ENCODE results near the gene UPK1B. TPM values are rescaled to one million over a fixed set of nuclear protein-coding genes. Genes with fewer than 3 reads are reported as not detected.

Gene UPK1B
- total and polyA plus RNA-seq, 9 of the 15 experiments (the other 6 are each of a cell fraction or from before 2014, with no cell fraction given), result 0.22 to 1.2 (median 0.51) TPM

DNA sequence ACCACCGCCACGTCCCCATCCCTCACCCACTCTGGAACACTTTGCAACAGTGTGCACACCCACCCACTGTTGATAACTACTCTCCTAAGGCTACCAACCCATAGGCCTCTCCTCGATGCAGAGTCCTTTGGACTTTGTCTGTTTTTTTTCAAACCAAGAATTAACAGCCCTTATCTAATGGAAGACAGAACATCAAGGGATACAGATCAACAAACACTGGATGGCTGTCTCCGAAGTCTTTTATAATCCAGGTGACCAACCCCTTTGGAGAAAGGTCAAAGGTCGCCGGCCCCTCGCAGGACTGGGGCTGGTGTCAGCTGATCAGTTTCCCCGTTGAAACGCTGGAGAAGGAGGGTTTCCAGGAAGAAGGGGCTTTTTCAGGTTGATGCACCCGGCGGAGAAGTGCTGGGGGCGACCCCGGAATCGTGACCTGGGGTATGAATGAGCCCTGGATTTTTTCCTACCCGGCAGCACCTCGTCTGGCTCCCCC is 66.7 kb downstream of the UPK1B start:
- H3K4me1 ChIP-seq (replicated peaks in 1 of 2; ENCODE audit: control insufficient read depth in 2 of 2, insufficient read depth in 2 of 2, low read length in 2 of 2), result peaks cover 8 to 13% of the 10 kb centered on the region in 2 experiments; a peak in 4 of 5 replicates
- H3K4me3 ChIP-seq, result peak overlapping the region; percentile 67
- 5% methylated on average over 8 of the region's 16 CpGs for WGBS (ENCODE audit: insufficient coverage, low coverage, missing lambda C conversion rate)
- no TSS peak for BruUV-seq (replicated peaks)
- peaks cover 29% of the 10 kb centered on the region for H3K79me2 ChIP-seq (ENCODE audit: control insufficient read depth, insufficient read depth, low read length)
- H2AFZ ChIP-seq (ENCODE audit: low read depth, low read length), result peak overlapping the region; percentile 80
- no peaks in the 10 kb centered on the region for H3K9me3 ChIP-seq (replicated peaks; ENCODE audit: control insufficient read depth, insufficient read depth, low read depth, low read length)
- peak overlapping the region; percentile 64 to 92; a peak in 3 of 4 replicates for H3K9ac ChIP-seq (ENCODE audit: insufficient read depth in 1 of 2, low read depth in 2 of 2, low read length in 2 of 2)
- intact Hi-C loops (cut with micrococcal nuclease), result loop anchor here (5.0 to 10.0 kb wide), 2 partner anchors 205 to 358 kb away; partner anchors contain the start of gene IGSF11
- CTCF ChIA-PET (ENCODE audit: low intra/inter-chr PET ratio), result interaction anchor here (0.9 kb wide), 1 partner anchor 141 kb away, joined by 3 read pairs; no protein-coding TSS in a partner anchor
- peak; percentile 19 to 33 (median 26) for DNase-seq (ENCODE audit: extremely low read depth in 1 of 4, low spot score in 3 of 4)
- in situ Hi-C loops (cut with MboI), result loop anchor here (25.0 kb wide), 1 partner anchor 353 kb away; no protein-coding TSS in a partner anchor
- POLR2A ChIA-PET, result interaction anchor here (0.6 to 1.5 kb wide), 3 partner anchors 10 to 525 kb away, joined by 3 to 5 read pairs (median 3); partner anchors contain the start of gene ARHGAP31
- H3K9me1 ChIP-seq (ENCODE audit: control insufficient read depth, insufficient read depth, low read length), result no peaks in the 10 kb centered on the region
- H4K20me1 ChIP-seq (replicated peaks; ENCODE audit: control insufficient read depth, insufficient read depth, low read length), result no peaks in the 10 kb centered on the region
- FAIRE-seq, result no peak
- H3K27ac ChIP-seq (ENCODE audit: extremely low read depth, low read depth, low read length), result peak overlapping the region; percentile 74
- peak; percentile 10 for ATAC-seq
- peaks cover 14% of the 10 kb centered on the region; the same call in 2 of the 3 replicates for H3K36me3 ChIP-seq (ENCODE audit: control insufficient read depth, insufficient read depth, low read length)
- peak overlapping the region; percentile 79 for H3K4me2 ChIP-seq (ENCODE audit: insufficient read depth, low read length)
- no peaks in the 10 kb centered on the region for H3K27me3 ChIP-seq (ENCODE audit: control insufficient read depth in 2 of 2, insufficient read depth in 2 of 2, low read length in 2 of 2)
- TF ChIP-seq, protein P1, sequence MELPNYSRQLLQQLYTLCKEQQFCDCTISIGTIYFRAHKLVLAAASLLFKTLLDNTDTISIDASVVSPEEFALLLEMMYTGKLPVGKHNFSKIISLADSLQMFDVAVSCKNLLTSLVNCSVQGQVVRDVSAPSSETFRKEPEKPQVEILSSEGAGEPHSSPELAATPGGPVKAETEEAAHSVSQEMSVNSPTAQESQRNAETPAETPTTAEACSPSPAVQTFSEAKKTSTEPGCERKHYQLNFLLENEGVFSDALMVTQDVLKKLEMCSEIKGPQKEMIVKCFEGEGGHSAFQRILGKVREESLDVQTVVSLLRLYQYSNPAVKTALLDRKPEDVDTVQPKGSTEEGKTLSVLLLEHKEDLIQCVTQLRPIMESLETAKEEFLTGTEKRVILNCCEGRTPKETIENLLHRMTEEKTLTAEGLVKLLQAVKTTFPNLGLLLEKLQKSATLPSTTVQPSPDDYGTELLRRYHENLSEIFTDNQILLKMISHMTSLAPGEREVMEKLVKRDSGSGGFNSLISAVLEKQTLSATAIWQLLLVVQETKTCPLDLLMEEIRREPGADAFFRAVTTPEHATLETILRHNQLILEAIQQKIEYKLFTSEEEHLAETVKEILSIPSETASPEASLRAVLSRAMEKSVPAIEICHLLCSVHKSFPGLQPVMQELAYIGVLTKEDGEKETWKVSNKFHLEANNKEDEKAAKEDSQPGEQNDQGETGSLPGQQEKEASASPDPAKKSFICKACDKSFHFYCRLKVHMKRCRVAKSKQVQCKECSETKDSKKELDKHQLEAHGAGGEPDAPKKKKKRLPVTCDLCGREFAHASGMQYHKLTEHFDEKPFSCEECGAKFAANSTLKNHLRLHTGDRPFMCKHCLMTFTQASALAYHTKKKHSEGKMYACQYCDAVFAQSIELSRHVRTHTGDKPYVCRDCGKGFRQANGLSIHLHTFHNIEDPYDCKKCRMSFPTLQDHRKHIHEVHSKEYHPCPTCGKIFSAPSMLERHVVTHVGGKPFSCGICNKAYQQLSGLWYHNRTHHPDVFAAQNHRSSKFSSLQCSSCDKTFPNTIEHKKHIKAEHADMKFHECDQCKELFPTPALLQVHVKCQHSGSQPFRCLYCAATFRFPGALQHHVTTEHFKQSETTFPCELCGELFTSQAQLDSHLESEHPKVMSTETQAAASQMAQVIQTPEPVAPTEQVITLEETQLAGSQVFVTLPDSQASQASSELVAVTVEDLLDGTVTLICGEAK (IDR thresholded peaks at IDR 0.05), result no peak
- TF ChIP-seq, protein P1 (CRISPR knock-in tag; IDR thresholded peaks at IDR 0.05), result no peak
- no peak for TF ChIP-seq ELF4 (CRISPR knock-in tag; IDR thresholded peaks at IDR 0.05)
- peak; percentile 30; the same call in 1 of the 2 replicates for TF ChIP-seq ZBTB7A (IDR thresholded peaks at IDR 0.05; ENCODE audit: borderline replicate concordance, control insufficient read depth, low read depth, low read length)
- peak; percentile 40; the same call in 1 of the 2 replicates for TF ChIP-seq MYBL2 (IDR thresholded peaks at IDR 0.05; ENCODE audit: low read depth)
- TF ChIP-seq MYBL2 (CRISPR knock-in tag; IDR thresholded peaks at IDR 0.05; ENCODE audit: borderline replicate concordance), result no peak
- TF ChIP-seq RAD51 (IDR thresholded peaks at IDR 0.05; ENCODE audit: borderline replicate concordance, low read depth), result peak; percentile 32; the same call in 1 of the 2 replicates
- TF ChIP-seq DIDO1 (tag; IDR thresholded peaks at IDR 0.05; ENCODE audit: low read depth), result no peak
- peak; percentile 91 for TF ChIP-seq NR2C1 (IDR thresholded peaks at IDR 0.05)
- peak; percentile 89 for TF ChIP-seq NR2C1 (tag; IDR thresholded peaks at IDR 0.05)
- TF ChIP-seq NR2C2 (CRISPR knock-in tag; IDR thresholded peaks at IDR 0.05), result peak; percentile 70; the same call in 1 of the 2 replicates
- peak; percentile 95 for TF ChIP-seq NR2C2 (tag; IDR thresholded peaks at IDR 0.05)
- TF ChIP-seq HMBOX1 (IDR thresholded peaks at IDR 0.05), result no peak
